Liver (tissue), 9 donors: ENCODE data around the gene ELAC1. TPM values are rescaled to one million over a fixed set of nuclear protein-coding genes. Genes with fewer than 3 reads are reported as not detected.

Experiments used
- DNase-seq: peaks from one replicate; pipeline ENCODE4 v3.0.0-alpha.2; 2017; ENCODE audit warnings: low spot score
- H3K27ac ChIP-seq, 2 donors: one replicate each; pipeline ENCODE4 v1.7.0; 2013; ENCODE audit warnings: inconsistent platforms in 2 of 2, low read length in 2 of 2, control low read depth in 1 of 2, low read depth in 1 of 2, mild to moderate bottlenecking in 1 of 2
- H3K27me3 ChIP-seq, 4 donors: one replicate each; pipeline versions ENCODE4 v1.6.1 to v1.7.0; 2013; ENCODE audit warnings: low read length in 3 of 4, inconsistent platforms in 1 of 4, mild to moderate bottlenecking in 1 of 4, moderate library complexity in 1 of 4; ENCODE audit not compliant: control insufficient read depth in 4 of 4, insufficient read depth in 4 of 4
- H3K36me3 ChIP-seq, 4 donors: one replicate each; pipeline versions ENCODE4 v1.6.1 to v1.7.0; 2013; ENCODE audit warnings: low read length in 3 of 4, mild to moderate bottlenecking in 3 of 4, low read depth in 1 of 4, moderate library complexity in 1 of 4; ENCODE audit not compliant: control insufficient read depth in 4 of 4, insufficient read depth in 3 of 4
- H3K4me1 ChIP-seq, 4 donors: one replicate each; pipeline versions ENCODE4 v1.6.1 to v1.7.0; 2013; ENCODE audit warnings: low read length in 3 of 4, mild to moderate bottlenecking in 3 of 4, moderate library complexity in 1 of 4; ENCODE audit not compliant: control insufficient read depth in 4 of 4, insufficient read depth in 4 of 4
- H3K4me3 ChIP-seq, 3 donors: one replicate each; pipeline versions ENCODE4 v1.6.1 to v1.7.0; 2013; ENCODE audit warnings: low read length in 3 of 3, control low read depth in 1 of 3, low read depth in 1 of 3, mild to moderate bottlenecking in 1 of 3
- H3K9ac ChIP-seq, 2 donors: one replicate each; pipeline ENCODE4 v1.7.0; 2013; ENCODE audit warnings: low read length in 2 of 2, mild to moderate bottlenecking in 2 of 2, moderate library complexity in 2 of 2, control low read depth in 1 of 2, low read depth in 1 of 2
- H3K9me3 ChIP-seq, 4 donors: one replicate each; pipeline versions ENCODE4 v1.6.1 to v1.7.0; 2013; ENCODE audit warnings: low read length in 3 of 4; ENCODE audit not compliant: control insufficient read depth in 4 of 4
- EGR1 ChIP-seq, 2 donors: IDR thresholded peaks; 2 replicates each; pipeline ENCODE4 v1.6.1; 2016 to 2018; ENCODE audit warnings: antibody characterized with exemption in 2 of 2, low read depth in 2 of 2
- FOXA2 ChIP-seq: IDR thresholded peaks from 2 replicates; pipeline ENCODE4 v1.6.1; 2016; ENCODE audit warnings: antibody characterized with exemption
- HNF4A ChIP-seq, 2 donors: conservative IDR thresholded peaks; 2 replicates each; pipeline ENCODE4 v1.6.1; 2016; ENCODE audit warnings: antibody characterized with exemption in 2 of 2, mild to moderate bottlenecking in 2 of 2
- HNF4G ChIP-seq: IDR thresholded peaks from 2 replicates; pipeline ENCODE4 v1.6.1; 2016; ENCODE audit warnings: antibody characterized with exemption
- MAX ChIP-seq: IDR thresholded peaks from 2 replicates; pipeline ENCODE4 v1.6.1; 2016; ENCODE audit warnings: antibody characterized with exemption
- NR2F2 ChIP-seq: IDR thresholded peaks from 2 replicates; pipeline ENCODE4 v1.6.1; 2016; ENCODE audit warnings: antibody characterized with exemption
- REST ChIP-seq: IDR thresholded peaks from 2 replicates; pipeline ENCODE4 v1.6.1; 2016; ENCODE audit warnings: antibody characterized with exemption, mild to moderate bottlenecking
- YY1 ChIP-seq: IDR thresholded peaks from 2 replicates; pipeline ENCODE4 v1.6.1; 2016; ENCODE audit warnings: antibody characterized with exemption, mild to moderate bottlenecking
- WGBS: extraction: QIAGEN DNeasy Blood & Tissue Kit; methylation state at CpG from one replicate; pipeline ENCODE4 v1.1.7; 2013; 5-methylcytosine and 5-hydroxymethylcytosine counted together
- polyA plus RNA-seq, 2 donors: library from polyadenylated mRNA; stranded (reverse) in 1 of 2; unstranded in 1 of 2; fragments of 200-250 nt in 1 of 2; fragments of >200 nt in 1 of 2; fragmentation: Nextera tagmentation in 1 of 2; extraction: Ambion mirVana in 1 of 2; gene quantifications; one replicate each; pipeline versions ENCODE4 v1.2.1 to v1.2.3, GENCODE V29; 2013 to 2015
- total RNA-seq, 2 donors: library from RNA; depleted of rRNA; stranded (reverse); fragments of >200 nt; gene quantifications; one replicate each; pipeline ENCODE4 v1.2.3, GENCODE V29; 2014
- donor health status: healthy.
- donor health status: healthy.
- donor health status: healthy.
- donor health status: healthy.
- donor health status: healthy.

Gene ELAC1
- total and polyA plus RNA-seq, 4 donors, result 4.9 to 10.2 (median 7.0) TPM

GRCh38 chr18:50973367-50974126 is 5.7 kb downstream of the ELAC1 start (continued):
- TF ChIP-seq NR2F2, result no peak

GRCh38 chr18:50977037-50977760 is 9.4 kb downstream of the ELAC1 start:
- WGBS, result 97% methylated on average over 5 of the region's 5 CpGs
- H3K36me3 ChIP-seq, result peaks cover 13 to 53% (median 29%) of the 10 kb centered on the region in 4 donors
- TF ChIP-seq EGR1 (IDR thresholded peaks at IDR 0.05; ENCODE audit: low read depth in 2 of 2), result no peak
- TF ChIP-seq MAX, result no peak
- TF ChIP-seq HNF4A (conservative IDR thresholded peaks at IDR 0.05), result no peak
- no peak for TF ChIP-seq REST
- TF ChIP-seq YY1, result no peak

GRCh38 chr18:50981381-50981780 is 13.5 kb downstream of the ELAC1 start:
- no peak overlapping the region for H3K27ac ChIP-seq
- peaks cover 0 to 4% (median 2%) of the 10 kb centered on the region in 4 donors for H3K9me3 ChIP-seq
- no peaks in the 10 kb centered on the region for H3K4me1 ChIP-seq
- no peak for DNase-seq
- no peak for TF ChIP-seq HNF4A (conservative IDR thresholded peaks at IDR 0.05)
- H3K36me3 ChIP-seq, result peaks cover 12 to 39% (median 22%) of the 10 kb centered on the region in 4 donors
- WGBS, result 87% methylated on average over 1 of the region's 1 CpG
- no peak overlapping the region for H3K4me3 ChIP-seq
- H3K27me3 ChIP-seq, result no peaks in the 10 kb centered on the region
- no peak overlapping the region for H3K9ac ChIP-seq

More at GRCh38 chr18:50977037-50977760, 9.4 kb downstream of the ELAC1 start:
- no peak overlapping the region for H3K4me3 ChIP-seq
- H3K4me1 ChIP-seq, result peaks cover 0 to 10% (median 4%) of the 10 kb centered on the region in 4 donors
- no peak overlapping the region for H3K9ac ChIP-seq
- peaks cover 0 to 4% (median 2%) of the 10 kb centered on the region in 4 donors for H3K9me3 ChIP-seq
- H3K27ac ChIP-seq, result no peak overlapping the region
- H3K27me3 ChIP-seq, result no peaks in the 10 kb centered on the region
- DNase-seq, result no peak

- Histone ChIP-seq H3K9me3 (peaks cover 0 to 2% (median 0%) of the 10 kb centered on the region in 4 donors), H3K4me1 (no peaks in the 10 kb centered on the region), H3K4me3 (no peak overlapping the region), H3K9ac (no peak overlapping the region), H3K27me3 (no peaks in the 10 kb centered on the region), H3K27ac (no peak overlapping the region), H3K36me3 (peaks cover 11 to 36% (median 19%) of the 10 kb centered on the region in 4 donors)
- TF ChIP-seq FOXA2 (no peak), HNF4G (no peak)
- 88% methylated on average over 8 of the region's 8 CpGs for WGBS
- no peak for DNase-seq
These were observed 14.4 kb downstream of the ELAC1 start for GRCh38 chr18:50982086-50982801.
